GM12874 (cell line): ENCODE measurements around the gene EFCAB13.

Source experiments
- TF ChIP-seq, protein P1 (sequence below): IDR thresholded peaks from 2 replicates; pipeline ENCODE4 v1.5.1; 2011; ENCODE audit warnings: low read depth, mild to moderate bottlenecking, control low read depth, low read length, moderate library complexity; ENCODE audit not compliant: insufficient read depth

The EFCAB13 gene

DNA sequence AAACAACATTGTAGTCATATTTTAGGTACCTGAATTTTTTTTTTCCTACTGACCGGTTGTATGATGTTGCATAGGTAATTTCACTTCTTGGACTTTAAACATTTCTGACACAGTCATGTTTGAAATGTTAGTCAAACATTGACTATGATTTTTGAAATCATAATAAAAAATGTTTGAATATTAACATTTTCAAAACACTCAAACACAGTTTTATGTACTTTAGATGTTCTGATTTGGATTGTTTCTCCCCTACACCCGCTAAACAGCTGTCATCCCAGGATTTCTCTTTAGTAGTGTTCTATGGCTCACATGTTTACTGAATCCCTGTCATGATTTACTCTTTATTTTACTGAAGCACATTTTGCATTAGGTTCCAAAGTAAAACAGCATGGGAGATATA lies 104.2 kb downstream of the EFCAB13 start:
- TF ChIP-seq, protein P1, sequence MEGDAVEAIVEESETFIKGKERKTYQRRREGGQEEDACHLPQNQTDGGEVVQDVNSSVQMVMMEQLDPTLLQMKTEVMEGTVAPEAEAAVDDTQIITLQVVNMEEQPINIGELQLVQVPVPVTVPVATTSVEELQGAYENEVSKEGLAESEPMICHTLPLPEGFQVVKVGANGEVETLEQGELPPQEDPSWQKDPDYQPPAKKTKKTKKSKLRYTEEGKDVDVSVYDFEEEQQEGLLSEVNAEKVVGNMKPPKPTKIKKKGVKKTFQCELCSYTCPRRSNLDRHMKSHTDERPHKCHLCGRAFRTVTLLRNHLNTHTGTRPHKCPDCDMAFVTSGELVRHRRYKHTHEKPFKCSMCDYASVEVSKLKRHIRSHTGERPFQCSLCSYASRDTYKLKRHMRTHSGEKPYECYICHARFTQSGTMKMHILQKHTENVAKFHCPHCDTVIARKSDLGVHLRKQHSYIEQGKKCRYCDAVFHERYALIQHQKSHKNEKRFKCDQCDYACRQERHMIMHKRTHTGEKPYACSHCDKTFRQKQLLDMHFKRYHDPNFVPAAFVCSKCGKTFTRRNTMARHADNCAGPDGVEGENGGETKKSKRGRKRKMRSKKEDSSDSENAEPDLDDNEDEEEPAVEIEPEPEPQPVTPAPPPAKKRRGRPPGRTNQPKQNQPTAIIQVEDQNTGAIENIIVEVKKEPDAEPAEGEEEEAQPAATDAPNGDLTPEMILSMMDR, result no peak

DNA sequence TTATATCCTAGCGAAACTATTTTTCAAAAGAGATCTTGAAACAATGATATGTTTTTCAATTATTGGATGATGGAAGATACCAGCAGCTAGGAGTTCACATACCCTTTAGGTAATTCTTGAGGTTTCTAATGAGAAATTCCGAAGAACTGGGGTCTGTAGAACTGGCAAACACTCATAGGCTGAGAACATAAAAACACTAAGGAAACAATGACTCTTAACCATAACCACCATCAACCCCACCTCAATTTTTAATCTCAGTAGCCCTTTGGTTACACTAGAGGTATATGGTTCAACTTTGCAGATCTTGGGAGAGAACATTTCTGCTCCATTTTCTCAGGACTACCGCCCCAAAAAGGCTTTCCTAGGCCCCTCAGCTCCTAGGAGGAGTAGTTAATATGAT lies 141.4 kb downstream of the EFCAB13 start:
- TF ChIP-seq, protein P1, result no peak

DNA sequence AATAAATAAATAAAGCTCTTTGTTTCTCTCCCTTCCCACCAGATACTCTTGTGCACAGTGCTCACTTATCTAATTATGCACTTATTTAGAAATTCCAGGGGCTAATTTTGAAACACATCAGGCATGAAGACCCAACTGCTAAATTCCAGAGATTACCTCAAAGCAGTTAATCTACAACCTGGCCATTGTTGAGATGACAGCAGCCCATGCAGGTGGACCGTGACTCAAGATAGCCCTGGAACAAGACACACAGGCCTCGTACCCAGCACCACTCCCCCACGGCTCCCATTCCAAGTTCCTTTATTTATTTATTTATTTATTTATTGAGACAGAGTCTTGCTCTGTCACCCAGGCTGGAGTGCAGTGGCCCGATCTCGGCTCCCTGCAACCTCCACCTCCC lies 147.1 kb downstream of the EFCAB13 start:
- TF ChIP-seq, protein P1, result no peak
